ENCODE measurements around the gene MPP3.
"Not testable (repeated sequence)": the region's sequence is repeated elsewhere in the genome, so short reads cannot be mapped to it uniquely, and the experiment has no call there.

Gene MPP3

DNA sequence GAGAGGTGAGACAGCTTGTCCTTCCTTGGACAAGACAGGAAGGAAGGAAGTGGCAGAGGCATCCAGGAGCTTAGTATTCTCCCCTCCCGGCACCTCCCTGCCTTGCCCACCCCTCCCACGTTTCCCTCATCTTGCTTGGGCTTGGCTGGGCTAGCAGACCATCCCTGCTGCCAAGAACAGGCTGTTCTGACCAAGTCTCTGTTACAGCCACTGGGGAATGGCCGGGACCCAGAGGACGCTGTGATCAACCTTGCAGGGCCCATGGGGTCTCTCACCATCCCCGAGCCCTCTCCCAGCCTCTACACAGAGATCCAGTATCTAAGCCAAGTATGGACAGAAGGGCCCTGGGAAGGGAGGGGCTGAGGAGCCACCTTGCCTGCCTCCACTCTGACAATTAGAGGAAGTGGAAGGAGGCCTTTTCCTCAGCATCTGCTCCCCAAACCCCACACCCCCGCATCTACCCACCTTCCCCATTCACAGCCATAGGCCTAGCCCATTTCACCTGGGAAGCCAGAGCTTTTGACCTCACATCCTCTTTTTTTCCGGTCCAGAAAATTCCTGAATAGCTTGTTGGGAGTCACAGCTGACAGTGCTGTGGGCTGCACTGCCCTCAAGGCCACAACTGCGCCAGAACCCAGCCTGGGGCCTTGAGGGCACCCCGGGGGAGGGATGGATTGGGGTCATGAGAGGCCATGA lies 28.1 kb upstream of the MPP3 start:
- DNase-seq = no peak

DNA sequence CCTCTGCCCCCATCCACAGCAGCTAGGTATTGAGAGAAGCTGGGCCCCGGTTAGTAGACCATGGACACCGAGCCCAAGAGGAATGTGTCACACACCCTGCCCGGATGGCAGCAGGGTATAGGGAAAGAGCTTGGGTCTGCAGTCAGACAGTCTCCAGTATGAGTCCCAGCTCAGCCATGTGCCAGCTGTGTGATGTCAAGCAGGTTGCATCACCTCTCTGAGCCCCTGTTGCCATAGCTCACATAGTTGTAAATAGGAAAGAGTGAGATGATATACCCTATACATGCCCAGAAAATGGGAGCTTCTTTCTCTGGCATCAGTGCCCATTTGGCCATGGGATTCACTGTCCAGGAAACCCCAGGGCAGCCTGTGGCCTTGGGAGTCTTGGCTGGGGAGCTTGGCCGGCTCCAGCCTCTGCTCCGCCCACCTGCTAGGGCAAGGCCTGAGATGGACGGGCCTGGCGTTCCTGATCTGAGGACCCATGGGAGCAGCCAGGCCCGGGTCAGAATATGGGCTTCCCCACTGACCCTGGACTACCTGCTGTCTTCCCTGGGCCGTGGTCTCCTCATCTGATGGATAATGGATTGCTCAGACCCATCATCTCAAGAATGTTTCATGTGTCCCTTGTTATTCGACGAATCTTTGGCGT lies 27.3 kb upstream of the MPP3 start:
- no peak for DNase-seq

DNA sequence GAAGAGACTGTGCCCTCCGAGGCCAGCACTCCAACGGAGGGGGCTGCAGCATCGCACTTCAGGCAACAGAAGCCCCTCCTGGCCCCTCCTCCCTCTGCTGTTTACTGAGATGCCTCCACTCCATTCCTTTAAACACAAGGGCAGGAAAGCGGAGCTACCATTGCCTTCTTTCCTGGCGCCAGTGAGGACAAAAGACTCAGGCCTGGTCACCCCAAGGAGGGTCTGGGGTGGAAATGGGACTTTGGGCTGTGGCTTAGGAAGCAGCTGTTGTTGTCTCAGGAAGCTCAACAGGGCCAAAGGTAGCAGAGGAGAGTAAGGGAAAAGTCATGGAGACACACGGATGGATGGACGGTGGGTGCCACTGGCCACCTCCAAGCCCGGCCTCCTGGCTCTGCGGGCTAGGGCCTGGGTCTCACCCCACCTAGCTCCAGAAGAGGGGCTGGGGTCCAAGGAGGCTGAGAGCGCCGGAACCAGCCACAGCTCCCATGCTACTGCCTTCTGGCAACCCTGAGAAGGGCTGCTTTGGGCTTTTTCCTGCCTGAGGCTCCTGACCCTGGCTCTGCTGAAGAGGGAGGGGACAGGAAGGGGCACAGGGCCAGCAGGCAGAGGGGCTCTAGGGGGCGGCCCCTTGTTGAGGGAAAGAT lies 25.1 kb upstream of the MPP3 start:
- DNase-seq = no peak

DNA sequence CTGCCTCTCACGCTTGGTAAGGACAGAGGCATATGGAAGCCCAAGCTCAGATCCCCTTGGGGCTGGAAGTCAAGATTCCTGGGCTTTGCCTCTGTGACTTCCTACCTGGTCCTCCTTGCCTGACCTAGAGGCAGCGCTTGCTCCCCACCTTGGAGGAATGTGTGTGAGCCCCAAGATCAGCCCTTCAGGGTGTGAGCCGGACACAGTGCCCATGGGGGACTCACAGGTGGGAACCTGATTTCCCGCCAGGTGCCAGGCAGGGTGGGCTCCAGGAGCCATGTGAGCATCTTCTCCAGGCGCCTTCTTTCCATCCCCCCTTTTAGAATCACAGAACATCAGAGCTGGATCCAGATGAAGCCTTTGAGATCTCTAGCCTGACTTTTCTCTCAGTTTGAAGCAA lies 24.2 kb upstream of the MPP3 start:
- DNase-seq = no peak

DNA sequence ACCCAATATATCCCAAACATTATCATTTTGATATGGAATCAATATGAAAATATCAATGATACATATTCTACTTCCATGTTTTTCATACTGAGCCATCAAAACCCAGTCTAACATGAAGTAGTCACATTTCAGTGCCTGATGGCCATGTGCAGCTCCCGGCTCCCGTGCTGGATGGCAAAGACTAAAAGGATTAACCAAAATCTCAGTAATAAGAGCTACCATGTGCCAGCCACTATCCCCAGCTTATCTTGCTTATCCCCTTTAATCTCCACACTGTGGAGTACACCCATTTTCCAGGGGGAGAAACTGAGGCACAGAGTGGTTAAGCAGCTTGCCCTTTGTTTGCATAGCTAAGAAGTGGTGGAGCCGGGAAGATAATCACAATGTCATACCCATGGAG lies 23.2 kb upstream of the MPP3 start:
- no peak for DNase-seq

DNA sequence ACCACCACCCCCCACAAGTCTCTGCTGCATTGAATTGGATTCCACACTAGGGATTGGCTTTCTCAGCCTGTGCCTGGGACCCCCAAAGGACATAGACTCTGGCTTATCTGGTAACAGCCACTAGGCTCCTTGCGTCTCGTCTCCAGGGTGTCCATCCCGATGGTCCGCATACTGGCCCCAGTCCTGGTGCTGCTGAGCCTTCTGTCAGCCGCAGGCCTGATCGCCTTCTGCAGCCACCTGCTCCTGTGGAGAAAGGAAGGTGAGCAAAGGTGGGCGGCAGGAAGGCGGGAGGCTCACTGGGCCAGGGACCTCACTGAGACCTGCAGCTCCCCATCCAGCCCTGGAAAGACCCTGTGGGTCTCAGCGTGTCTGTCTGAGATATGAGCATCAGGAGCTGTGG lies 22.1 kb upstream of the MPP3 start:
- DNase-seq = no peak

DNA sequence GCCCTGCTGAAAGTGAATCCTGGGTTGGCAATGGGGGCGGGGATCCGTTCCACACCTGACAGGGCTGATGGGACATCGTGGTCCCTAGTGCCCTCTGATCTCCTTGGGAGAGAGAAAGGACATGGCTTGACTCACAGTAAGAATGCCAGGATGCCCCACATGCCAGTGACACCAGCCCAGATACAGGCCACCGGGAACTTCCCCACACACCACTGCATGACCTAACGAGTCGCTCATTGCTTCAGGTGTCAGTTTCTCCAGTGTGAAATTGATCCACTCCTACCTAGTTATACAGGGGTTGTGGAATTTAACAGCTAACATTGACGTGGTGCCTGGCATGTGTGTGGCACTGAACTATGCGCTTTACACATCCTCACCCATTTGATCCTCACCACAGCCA lies 21.6 kb upstream of the MPP3 start:
- DNase-seq = no peak

DNA sequence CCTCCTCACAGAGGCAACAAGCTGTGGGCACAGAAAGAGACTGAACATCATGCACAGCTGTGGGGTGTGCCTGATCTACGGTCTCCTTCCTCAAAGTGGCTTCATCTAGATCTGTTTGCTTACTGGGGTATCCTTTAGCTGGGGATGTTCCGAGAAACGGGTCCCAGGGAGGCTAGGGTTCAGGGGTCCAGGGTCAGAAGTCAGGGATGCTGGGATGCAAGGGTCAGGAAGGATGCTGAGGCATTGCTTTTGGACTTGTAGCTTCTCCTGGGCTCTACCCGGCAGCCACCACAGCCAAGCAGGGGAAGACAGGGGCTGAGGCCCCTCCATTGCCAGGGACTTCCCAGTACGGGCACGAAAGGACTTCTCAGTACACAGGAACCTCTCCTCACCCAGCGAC lies 20.6 kb upstream of the MPP3 start:
- no peak for DNase-seq

DNA sequence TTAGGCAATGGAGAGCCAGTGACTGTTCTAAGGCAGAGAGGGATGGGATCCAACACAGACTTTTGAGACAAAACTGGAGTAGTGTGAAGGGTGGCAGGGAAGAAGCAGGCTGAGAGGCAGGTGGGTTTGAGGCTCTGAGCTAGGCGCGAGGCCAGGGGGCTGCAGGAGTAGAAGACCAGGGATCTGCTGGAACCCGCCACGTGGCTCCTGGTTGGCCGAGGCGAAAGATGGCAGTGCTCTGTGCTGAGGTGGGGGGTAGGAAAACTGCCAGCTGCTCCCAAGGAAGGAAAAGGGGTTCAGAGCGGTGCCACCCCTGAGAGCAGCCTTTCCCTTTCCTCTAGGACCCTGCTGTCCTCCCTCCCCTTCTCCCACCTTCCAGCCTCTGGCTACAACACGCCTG lies 19.6 kb upstream of the MPP3 start:
- DNase-seq = no peak

DNA sequence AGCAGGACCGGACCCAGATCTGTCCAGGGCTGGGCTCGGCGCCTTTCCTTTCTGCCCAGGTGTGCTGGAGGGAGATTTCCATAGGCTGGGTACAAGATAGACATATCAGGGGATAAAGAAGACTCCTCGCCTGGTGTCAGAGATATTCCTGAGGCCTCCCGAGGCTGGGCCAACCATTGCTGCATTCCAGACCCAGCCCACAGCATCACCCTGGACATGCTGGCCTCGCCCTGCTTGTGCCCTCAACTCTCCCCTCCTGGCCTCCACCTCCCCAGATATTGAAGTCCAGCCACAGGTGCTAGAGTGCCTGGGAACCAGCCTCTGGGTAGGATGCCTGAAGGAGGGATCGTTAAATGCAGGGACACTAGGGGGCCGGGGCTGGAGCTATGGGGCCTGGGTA lies 16.2 kb upstream of the MPP3 start:
- no peak for DNase-seq

DNA sequence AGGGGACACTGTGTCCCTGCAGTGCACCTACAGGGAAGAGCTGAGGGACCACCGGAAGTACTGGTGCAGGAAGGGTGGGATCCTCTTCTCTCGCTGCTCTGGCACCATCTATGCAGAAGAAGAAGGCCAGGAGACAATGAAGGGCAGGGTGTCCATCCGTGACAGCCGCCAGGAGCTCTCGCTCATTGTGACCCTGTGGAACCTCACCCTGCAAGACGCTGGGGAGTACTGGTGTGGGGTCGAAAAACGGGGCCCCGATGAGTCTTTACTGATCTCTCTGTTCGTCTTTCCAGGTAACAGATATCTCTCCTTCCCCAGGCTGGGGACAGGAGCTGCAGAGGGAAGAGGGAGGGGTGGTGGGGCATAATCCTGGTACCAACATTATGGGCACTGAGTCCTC lies 15.7 kb upstream of the MPP3 start:
- no peak for DNase-seq

DNA sequence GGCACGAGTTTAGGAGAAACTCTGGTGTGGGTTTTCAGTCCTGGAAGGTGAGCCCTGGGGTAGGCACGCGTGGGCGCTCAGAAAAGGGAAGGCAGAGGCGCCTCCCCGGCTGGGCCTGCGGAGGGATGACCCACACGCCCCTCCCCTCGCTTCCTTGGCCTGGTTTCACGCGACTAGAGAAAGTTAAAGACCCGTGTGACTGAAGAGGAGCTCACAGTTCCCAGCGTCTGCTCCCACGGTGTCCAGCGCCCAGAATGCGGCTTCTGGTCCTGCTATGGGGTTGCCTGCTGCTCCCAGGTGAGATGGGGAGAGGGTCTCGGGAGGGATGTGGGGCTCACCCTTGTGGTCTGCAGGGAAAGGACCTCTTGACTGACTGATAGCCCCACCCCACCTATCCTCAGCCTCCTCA lies 14.0 kb upstream of the MPP3 start, which contains the start of gene CD300LG:
CD300LG (plus strand) TSS at position 214 of the 409 bp plus-strand sequence; CDS start at position 255, 41 bp downstream.
- DNase-seq = no peak

DNA sequence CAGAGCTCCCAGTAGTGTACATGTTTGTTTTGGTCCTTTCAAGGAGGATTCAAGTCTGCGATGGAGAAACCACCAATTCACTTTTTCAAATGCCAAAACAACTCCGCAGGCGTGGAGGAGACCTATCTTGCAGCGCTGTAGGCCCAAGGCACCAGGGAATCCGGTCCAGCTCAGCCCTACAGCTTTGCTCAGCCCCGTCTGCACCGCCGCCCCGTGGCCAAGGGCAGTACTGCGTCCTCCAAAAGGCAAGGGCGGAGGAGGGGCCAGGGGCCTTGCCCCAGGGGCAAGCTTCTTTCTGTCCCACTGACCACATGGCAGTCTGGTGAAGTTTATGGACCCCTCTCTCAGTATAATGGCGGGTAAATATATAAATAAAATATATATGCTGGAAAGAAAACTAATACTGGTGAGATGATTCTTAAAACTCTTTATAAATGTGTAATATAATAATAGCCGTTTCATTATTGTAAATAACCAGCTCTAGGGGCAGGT lies 13.3 kb upstream of the MPP3 start:
- peak; percentile 71 for DNase-seq

DNA sequence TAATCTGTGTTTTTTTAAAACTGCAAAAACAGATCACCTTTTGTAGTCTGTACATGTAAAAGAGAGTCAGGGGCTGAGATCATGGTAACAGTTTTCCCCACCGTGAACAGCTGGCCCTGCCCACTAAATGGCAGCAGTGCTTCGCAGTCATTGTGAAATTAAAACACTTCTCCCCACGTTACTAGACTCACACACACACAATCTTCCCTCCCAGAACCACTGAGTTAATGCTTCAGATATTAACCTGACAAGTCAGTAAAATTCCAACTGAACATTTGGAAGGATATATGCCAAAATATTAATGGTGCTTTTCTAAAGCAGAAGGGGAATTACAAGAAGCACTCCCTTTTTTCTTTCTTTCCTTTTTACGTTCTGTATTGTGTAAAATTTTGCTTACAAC lies 12.8 kb upstream of the MPP3 start:
- no peak for DNase-seq

DNA sequence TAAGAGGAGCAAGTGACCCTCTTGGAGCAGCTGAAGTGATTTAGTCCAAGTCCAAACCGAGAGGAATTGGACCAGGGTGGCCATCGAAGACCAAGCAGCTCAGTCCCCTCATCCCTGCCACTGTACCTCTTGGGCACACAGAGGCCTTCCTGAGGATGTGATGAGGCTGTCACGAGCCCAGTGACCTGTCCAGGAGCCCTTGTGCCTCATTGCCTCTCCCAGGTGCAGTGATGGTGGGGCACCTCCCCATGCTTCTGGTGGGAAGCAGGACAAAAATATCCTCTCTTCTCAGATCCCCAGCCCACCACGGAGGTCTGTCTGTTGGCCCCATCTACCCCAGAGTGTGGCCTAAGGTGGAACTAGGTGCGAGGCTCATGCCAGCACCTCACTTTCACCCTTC lies 11.3 kb upstream of the MPP3 start:
- DNase-seq = no peak

DNA sequence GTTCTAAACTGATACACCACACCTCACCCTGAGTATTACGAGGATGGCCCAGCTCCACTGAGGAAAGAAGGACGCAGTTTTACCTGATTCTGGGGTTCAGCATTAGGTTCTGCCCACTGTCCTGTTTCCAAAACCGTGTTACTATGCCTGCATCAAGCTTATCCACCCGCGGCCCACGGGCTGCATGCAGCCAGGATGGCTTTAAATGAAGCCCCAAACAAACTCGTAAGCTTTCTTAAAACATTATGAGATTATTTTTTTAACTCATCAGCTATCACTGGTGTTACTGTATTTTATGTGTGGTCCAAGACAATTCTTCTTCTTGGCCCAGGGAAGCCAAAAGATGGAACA lies 10.0 kb upstream of the MPP3 start:
- DNase-seq = no peak

DNA sequence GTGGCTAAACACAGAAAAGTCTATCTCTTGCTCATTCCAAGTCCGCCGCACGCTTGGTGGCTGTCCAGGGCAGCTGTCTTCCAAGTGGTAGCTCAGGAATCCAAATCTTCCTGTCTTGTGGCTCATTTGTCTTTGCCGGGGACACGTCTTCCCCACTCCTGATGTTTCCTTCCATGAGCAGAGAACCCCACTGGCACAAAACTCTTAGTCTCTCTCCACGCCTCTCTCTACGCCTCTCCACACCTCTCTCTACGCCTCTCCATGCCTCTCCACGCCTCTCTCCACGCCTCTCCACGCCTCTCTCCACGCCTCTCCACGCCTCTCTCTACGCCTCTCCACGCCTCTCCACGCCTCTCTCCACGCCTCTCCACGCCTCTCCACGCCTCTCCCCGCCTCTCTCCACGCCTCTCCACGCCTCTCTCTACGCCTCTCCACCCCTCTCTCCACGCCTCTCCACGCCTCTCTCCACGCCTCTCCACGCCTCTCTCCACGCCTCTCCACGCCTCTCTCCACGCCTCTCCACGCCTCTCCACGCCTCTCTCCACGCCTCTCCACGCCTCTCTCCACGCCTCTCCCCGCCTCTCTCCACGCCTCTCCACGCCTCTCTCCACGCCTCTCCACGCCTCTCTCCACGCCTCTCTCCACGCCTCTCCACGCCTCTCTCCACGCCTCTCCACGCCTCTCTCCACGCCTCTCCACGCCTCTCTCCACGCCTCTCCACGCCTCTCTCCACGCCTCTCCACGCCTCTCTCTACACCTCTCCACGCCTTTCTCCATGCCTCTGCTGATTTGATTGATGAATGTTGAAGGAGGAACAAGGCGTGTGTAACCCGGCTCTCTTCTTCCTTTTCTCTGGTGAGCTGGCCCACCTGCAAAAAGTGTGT lies 9.4 kb upstream of the MPP3 start:
- not testable (repeated sequence) for DNase-seq

DNA sequence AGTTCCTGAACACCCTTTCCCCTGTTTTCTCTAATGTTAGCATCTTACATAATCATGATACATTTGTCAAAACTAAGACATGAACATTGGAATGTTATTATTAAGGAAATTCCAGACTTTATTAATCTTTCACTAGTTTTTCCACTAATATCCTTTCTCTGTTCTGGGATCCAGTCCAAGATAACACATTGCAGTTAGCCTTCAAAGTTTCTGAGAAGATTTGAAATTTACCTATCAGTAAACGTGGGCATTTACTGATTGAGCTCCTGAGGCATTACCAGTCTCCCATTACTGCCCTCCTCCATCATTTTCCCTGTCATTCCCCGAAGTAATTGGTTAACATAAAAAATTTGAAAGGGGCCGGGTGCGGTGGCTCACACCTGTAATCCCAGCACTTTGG lies 8.3 kb upstream of the MPP3 start:
- DNase-seq = no peak

DNA sequence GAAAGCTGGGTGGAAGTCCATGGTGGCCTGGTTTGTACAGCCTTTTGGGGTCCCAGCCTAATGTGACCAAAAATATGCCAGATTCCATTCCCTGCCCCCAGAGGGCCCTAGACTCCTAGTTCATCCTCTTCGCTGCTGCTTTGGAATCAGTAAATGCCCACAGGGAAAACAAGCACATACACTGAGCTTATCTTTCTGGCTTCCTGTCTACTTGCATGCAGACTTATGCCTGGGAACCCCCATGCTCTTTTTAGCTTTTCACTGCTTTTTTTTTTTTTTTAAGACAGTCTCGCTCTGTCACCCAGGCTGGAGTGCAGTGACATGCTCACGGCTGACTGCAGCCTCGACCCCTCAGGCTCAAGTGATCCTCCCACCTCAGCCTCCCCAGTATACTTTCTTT lies 7.9 kb upstream of the MPP3 start:
- DNase-seq = no peak

DNA sequence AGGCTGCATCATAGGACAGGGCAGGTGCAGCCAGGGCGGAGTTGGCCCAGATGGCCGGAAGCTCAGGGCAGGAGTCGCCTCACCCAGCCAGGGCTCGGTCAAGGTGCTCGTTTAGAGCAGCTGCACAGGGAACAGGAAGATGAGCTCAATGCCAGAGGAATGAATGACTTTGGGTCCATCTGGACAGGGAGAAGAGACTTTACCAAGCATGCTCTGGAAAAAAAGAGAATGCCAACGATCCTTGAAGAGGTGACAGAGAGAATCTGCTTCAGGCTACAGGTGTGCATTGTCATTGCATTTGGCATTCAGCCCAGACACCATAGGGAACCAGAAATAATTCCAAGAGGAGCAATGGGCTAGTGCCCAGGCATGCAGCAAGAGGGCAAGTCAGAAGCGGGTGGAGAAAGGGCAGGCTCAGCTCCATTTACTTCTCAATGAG lies 6.7 kb upstream of the MPP3 start:
- DNase-seq = no peak

DNA sequence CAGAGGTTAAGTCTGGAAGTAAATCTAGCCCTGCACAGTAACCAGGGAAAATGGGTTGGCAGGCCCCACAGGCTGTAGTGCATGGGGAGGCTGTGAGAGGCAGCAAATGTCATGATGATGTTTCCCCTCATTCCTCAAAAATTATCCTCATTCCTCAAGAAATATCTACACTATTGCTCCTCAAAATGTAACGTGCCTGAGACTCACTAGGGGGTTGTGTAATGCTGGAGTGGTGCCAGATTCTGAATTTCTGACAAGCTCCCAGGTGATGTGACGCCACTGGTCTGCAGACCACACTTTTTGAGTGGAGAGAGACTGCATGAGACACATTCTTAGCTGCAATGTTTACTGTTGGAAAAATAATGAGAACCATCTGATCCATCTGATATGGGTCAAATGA lies 1.2 kb upstream of the MPP3 start:
- DNase-seq = no peak

DNA sequence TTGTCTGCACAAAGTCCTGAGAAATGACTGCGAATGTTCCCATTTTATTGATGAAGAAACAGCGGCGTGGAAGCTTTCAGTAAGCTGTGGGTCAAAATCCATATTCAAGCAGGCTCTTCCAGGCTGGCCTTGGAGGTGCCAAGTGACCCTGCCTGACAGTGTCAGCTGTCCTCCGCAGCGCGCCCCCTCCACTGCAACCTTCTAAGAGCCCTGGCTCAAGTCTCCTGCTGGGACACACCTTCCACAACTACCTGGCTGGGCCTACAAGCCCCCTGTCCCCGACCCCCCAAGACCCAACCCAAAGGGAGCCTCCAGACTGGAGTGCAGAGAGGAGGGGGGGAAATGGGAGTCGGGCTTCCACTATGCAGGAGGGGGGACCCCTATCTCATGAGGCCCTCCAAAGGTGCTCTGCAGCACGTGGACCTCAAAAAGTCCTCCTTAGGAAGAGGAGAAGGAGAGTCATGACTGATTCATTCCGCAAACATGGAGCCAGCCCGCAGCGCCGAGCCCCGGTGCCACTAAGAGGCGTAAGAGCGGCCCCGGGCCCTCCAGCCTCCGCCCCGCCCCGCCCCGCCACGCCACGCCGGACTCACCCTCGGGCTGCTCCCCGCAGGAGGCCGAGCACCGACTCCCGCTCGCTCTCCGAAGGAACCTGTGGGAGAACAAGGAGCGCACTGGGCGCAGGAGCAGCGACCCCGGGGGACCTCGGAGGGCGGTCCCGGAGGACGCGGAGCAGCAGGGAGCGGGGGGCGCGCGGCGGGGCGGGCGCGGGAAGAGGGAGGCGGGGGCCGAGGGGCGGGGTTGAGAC lies 574 bp downstream of the MPP3 start:
- peak; percentile 4 for DNase-seq
